Tibial artery (tissue), 4 donors: ENCODE measurements around the gene LYRM4.

Experiments used
- DNase-seq, 2 donors: peaks; one replicate each; pipeline ENCODE4 v3.0.0-alpha.2; 2019
- H3K27ac ChIP-seq, 2 donors: fragments of 200-600 bp; sonication (generic) in 1 of 2; 1 replicate in 1 of 2; 2 replicates in 1 of 2; pipeline ENCODE4 v1.5.1; 2018 to 2019; ENCODE audit warnings: mild to moderate bottlenecking in 1 of 2
- H3K27me3 ChIP-seq, 2 donors: fragments of 200-600 bp; sonication (generic) in 1 of 2; one replicate each; pipeline versions ENCODE4 v1.5.1 to v1.6.0; 2016 to 2019
- H3K36me3 ChIP-seq, 3 donors: fragments of 200-600 bp; sonication (generic) in 2 of 3; one replicate each; pipeline ENCODE4 v1.5.1; 2016 to 2019; ENCODE audit warnings: mild to moderate bottlenecking in 2 of 3
- H3K4me1 ChIP-seq, 4 donors: fragments of 200-600 bp; sonication (generic) in 2 of 4; 1 replicate in 3 of 4; 2 replicates in 1 of 4; pipeline ENCODE4 v1.5.1; 2016 to 2019
- H3K4me3 ChIP-seq, 2 donors: fragments of 200-600 bp; sonication (generic) in 1 of 2; 1 replicate in 1 of 2; 2 replicates in 1 of 2; pipeline ENCODE4 v1.5.1; 2018 to 2019; ENCODE audit warnings: mild to moderate bottlenecking in 2 of 2
- H3K9me3 ChIP-seq, 3 donors: fragments of 200-600 bp; sonication (generic) in 1 of 3; one replicate each; pipeline ENCODE4 v1.5.1; 2016 to 2019
- CTCF ChIP-seq, 2 experiments: fragments of 200-600 bp in 1 of 2; fragments of 450-650 bp in 1 of 2; IDR thresholded peaks; one replicate each; pipeline ENCODE4 v1.5.1; 2017 to 2019; ENCODE audit warnings: antibody characterized with exemption in 2 of 2, mild to moderate bottlenecking in 1 of 2, moderate library complexity in 1 of 2
- intact Hi-C: fragments of 100-400 bp; cut with DNase I; formaldehyde crosslinking; loops from one replicate; pipeline ENCODE4 v1.15.0; 2023; ENCODE audit warnings: low total_unique reads

Gene LYRM4

GRCh38 chr6:5199283-5199682, 61.5 kb downstream of the LYRM4 start:
- no peaks in the 10 kb centered on the region for H3K27me3 ChIP-seq
- H3K4me3 ChIP-seq = no peak overlapping the region
- H3K27ac ChIP-seq = no peak overlapping the region
- no peak for TF ChIP-seq CTCF (IDR thresholded peaks at IDR 0.05)
- DNase-seq = no peak
- peaks cover 0 to 22% (median 10%) of the 10 kb centered on the region in 4 donors for H3K4me1 ChIP-seq
- H3K36me3 ChIP-seq = no peaks in the 10 kb centered on the region
- H3K9me3 ChIP-seq = no peaks in the 10 kb centered on the region
- intact Hi-C loops = no loop called here

GRCh38 chr6:5197084-5197483, 63.7 kb downstream of the LYRM4 start:
- no peak for TF ChIP-seq CTCF (IDR thresholded peaks at IDR 0.05)
- Histone ChIP-seq H3K27me3 (no peaks in the 10 kb centered on the region), H3K36me3 (no peaks in the 10 kb centered on the region), H3K4me3 (no peak overlapping the region), H3K27ac (no peak overlapping the region), H3K9me3 (no peaks in the 10 kb centered on the region), H3K4me1 (peaks cover 0 to 15% (median 9%) of the 10 kb centered on the region in 4 donors)
- intact Hi-C loops = no loop called here
- DNase-seq = no peak

GRCh38 chr6:5192135-5192794, 68.5 kb downstream of the LYRM4 start:
- Histone ChIP-seq H3K36me3 (no peaks in the 10 kb centered on the region), H3K4me3 (no peak overlapping the region), H3K27me3 (no peaks in the 10 kb centered on the region), H3K4me1 (peaks cover 0 to 13% (median 2%) of the 10 kb centered on the region in 4 donors), H3K27ac (no peak overlapping the region), H3K9me3 (no peaks in the 10 kb centered on the region)
- intact Hi-C loops = no loop called here
- no peak for DNase-seq
- no peak for TF ChIP-seq CTCF (IDR thresholded peaks at IDR 0.05)

GRCh38 chr6:5191722-5192121, 69.0 kb downstream of the LYRM4 start:
- no peak for TF ChIP-seq CTCF (IDR thresholded peaks at IDR 0.05)
- Histone ChIP-seq H3K36me3 (no peaks in the 10 kb centered on the region), H3K27me3 (no peaks in the 10 kb centered on the region), H3K9me3 (no peaks in the 10 kb centered on the region), H3K4me3 (no peak overlapping the region), H3K27ac (no peak overlapping the region), H3K4me1 (peaks cover 0 to 13% (median 2%) of the 10 kb centered on the region in 4 donors)
- DNase-seq = no peak
- intact Hi-C loops = no loop called here

GRCh38 chr6:5191222-5191621, 69.5 kb downstream of the LYRM4 start:
- Histone ChIP-seq H3K4me3 (no peak overlapping the region), H3K36me3 (no peaks in the 10 kb centered on the region), H3K27me3 (no peaks in the 10 kb centered on the region), H3K27ac (no peak overlapping the region), H3K9me3 (no peaks in the 10 kb centered on the region), H3K4me1 (peaks cover 0 to 13% (median 2%) of the 10 kb centered on the region in 4 donors)
- intact Hi-C loops = no loop called here
- no peak for TF ChIP-seq CTCF (IDR thresholded peaks at IDR 0.05)
- DNase-seq = no peak

- no peak overlapping the region for H3K4me3 ChIP-seq
- peaks cover 0 to 13% (median 2%) of the 10 kb centered on the region in 4 donors for H3K4me1 ChIP-seq
- H3K27me3 ChIP-seq = no peaks in the 10 kb centered on the region
- no peak overlapping the region for H3K27ac ChIP-seq
- no peaks in the 10 kb centered on the region for H3K9me3 ChIP-seq
- H3K36me3 ChIP-seq = no peaks in the 10 kb centered on the region
- no peak for DNase-seq
- TF ChIP-seq CTCF (IDR thresholded peaks at IDR 0.05) = no peak
- intact Hi-C loops = no loop called here
These were observed 70.2 kb downstream of the LYRM4 start for GRCh38 chr6:5190507-5190906.
